ENCODE measurements around the gene EBI3.
"Not testable (repeated sequence)": the region's sequence is repeated elsewhere in the genome, so short reads cannot be mapped to it uniquely, and the experiment has no call there.

The EBI3 gene

DNA sequence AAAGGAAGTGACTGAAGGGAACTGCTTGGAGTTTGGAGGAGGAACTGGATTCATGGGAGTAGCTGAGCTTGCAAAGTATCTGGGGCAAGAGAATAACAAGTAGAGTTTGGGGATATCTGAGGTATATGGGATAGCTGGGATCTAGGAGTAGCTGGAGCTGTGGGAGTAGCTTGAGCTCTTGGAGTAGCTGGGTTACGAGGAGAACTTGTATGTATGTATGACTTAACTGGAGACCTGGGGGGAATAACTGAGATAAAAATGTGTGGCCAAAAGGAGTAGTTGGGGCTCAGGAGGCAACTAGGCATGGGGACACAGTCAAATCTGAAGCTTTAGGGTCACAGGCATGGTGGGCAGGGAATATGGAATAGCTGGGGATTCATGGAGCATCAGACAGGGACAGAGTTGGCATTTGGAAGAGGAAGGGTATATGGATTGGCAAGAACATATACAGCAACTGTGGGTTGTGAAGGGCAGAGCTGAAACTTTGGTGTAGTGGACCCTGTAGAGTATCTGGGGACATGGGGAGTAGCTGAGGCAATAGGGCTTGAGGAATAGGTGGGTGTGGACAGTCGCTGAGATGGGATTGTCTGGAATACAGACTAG lies 28.3 kb upstream of the EBI3 start:
- DNase-seq (ENCODE audit: low read depth), result no peak

GRCh38 chr19:4201798-4202197 lies 27.5 kb upstream of the EBI3 start:
- DNase-seq (ENCODE audit: low read depth), result no peak

DNA sequence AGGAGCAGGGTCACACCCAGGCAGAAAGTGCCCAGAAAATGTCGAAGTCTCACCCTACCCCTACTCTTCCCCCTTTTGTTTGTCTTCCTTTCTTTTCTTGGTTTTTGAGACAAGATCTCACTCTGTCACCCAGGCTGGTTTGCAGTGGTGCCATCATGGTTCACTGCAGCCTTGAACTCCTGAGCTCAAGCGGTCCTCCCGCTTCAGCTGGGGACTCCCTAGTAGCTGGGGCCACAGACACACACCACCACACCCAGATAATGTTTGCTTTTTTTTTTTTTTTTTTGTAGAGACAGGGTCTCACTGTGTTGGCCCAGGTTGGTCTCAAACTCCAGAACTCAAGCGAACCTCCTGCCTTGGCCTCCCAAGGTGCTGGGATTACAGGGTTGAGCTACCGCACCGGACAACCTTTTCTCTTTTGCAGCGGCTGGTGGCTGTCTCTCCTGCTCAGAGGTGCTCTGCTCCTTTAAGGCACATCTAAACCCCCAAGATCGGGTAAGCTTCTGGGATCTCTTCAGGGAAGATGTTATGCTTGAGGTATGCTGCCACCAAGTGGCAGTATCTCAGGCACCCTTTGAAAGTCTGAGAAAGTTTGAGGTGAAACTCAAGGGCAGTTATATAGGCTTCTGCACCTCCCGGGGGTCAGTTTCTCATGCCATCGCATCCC lies 22.4 kb upstream of the EBI3 start:
- no peak for DNase-seq (ENCODE audit: low read depth)

DNA sequence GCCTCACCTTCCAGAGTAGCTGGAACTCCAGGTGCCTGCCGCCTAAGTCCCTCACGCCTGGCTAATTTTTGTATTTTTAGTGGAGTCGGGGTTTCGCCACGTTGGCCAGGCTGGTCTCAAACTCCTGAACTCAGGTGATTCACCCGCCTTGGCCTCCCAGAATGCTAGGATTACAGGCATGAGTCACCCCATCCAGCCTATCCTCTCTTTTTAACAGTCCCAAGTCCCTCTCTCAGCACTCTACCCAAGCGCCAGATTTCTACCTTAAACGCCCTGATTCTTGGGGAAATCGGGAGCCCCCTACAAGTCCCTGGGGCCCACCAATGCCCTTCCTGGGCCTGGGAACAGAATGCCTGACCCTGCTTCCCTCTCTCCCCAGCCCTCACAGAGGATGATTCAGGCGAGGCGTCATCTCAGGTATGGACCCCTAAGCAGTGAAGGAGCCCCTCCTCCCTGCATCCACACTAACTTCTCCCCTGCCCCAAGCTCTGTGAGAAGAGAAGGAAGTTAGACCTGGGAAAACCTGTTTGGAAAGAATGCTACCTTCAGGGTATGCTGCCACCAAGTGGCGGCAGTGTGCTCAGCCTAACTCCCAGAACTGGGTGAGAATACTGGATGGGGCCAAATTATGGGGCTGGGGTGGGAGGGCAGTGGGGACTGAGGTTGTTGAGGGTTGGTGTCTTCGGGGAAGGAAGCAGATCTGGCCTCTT lies 20.8 kb upstream of the EBI3 start:
- no peak for DNase-seq (ENCODE audit: low read depth)

- DNase-seq (ENCODE audit: low read depth), result no peak
Observed at GRCh38 chr19:4210166-4210731, 19.1 kb upstream of the EBI3 start.

DNA sequence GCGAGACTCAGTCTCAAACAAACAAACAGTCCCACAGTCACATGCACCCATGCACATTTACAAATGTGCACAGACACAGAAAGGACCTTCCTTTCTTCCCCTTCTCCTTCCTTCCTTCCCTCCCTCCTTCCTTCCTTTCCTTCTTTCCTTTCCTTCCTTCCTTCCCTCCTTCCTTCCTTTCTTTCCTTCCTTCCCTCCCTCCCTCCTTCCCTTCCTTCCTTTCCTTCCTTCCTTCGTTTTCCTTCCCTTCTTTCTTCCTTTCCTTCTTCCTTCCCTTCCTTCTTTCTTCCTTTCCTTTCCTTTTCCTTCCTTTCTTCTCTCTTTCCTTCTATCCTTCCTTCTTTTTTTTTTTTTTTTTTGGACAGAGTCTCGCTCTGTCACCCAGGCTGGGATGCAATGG lies 16.2 kb upstream of the EBI3 start:
- DNase-seq (ENCODE audit: low read depth), result no peak

- no peak for DNase-seq (ENCODE audit: low read depth)
Observed at GRCh38 chr19:4215807-4216206, 13.5 kb upstream of the EBI3 start.

- no peak for DNase-seq (ENCODE audit: low read depth)
Observed at GRCh38 chr19:4216846-4217245, 12.5 kb upstream of the EBI3 start.

DNA sequence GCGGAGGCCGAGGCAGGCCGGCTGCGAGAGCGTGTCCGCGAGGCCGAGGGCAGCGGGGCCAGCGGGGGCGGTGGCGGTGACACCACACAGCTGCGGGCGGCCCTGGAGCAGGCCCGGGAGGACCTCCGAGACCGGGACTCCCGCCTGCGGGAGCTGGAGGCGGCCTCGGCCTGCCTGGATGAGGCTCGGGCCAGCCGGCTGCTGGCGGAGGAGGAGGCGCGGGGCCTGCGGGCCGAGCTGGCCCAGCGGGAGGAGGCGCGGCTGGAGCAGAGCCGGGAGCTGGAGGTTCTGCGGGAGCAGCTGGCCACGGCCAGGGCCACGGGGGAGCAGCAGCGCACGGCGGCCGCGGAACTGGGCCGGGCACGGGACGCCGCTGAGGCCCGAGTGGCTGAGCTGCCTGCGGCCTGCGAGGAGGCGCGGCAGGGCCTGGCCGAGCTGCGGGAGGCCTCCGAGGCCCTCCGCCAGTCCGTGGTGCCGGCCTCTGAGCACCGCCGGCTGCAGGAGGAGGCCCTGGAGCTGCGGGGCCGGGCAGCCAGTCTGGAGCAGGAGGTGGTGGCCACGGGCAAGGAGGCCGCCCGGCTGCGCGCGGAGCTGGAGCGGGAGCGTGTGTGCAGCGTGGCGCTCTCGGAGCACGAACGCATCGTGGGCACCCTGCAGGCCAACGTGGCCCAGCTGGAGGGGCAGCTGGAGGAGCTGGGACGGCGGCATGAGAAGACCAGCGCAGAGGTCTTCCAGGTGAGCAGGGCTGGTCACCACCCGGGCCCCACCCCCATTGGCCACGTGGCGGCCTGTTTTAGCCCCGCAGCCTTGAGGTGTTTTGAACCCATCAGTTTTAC lies 11.7 kb upstream of the EBI3 start:
- no peak for DNase-seq (ENCODE audit: low read depth)

DNA sequence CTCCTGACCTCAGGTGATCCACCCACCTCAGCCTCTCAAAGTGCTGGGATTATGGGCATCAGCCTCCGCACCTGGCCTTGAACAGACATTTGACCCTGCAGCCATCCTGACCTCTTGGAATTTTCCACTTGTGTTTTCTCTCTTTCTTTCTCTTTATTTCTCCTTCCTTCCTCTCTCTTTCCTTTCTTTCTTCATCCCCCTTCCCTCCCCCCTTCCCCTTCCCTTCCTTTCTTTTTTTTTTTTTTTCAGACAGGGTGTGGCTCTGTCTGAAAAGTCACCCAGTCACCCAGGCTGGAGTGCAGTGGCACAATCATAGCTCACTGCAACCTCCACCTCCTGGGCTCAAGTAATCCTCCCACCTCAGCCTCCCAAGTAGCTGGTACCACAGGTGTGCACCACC lies 10.8 kb upstream of the EBI3 start:
- not testable (repeated sequence) for DNase-seq (ENCODE audit: low read depth)

DNA sequence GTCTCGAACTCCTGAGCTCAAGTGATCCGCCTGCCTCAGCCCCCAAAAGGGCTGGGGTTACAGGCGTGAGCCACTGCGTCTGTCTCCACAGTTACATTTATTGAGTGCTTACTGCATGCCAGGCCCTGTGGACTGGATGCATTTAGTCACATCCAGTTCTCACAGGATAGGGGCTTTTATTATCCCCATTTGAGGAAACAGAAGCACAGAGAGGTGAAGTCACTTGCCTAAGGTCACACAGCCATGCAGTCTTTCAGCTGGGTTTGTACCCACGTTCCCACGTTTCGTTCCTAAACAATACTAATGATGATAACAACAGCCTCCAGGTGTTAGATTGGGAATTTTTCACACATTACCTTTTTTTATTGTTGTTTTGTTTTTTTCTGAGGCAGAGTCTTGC lies 9.1 kb upstream of the EBI3 start:
- DNase-seq (ENCODE audit: low read depth), result no peak

DNA sequence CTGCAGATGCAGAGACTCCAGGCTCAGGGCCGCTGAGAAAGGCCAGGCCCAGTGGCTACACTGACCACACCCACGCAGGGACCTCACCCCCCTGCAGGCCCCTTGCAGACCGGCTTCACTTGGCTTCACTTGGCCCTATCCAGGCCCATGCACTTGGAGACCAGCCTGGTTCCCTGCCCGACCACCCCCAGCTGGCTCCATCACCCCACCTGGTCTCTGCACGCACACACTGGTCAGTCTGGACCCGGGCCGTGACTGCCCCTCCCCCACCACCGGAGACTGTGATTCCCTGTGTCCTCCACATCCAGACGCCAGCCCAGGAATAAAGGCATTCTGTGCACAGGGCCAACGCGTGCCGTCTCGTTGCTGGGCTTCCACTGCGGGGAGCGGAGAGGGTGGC lies 4.9 kb upstream of the EBI3 start:
- no peak for DNase-seq (ENCODE audit: low read depth)

DNA sequence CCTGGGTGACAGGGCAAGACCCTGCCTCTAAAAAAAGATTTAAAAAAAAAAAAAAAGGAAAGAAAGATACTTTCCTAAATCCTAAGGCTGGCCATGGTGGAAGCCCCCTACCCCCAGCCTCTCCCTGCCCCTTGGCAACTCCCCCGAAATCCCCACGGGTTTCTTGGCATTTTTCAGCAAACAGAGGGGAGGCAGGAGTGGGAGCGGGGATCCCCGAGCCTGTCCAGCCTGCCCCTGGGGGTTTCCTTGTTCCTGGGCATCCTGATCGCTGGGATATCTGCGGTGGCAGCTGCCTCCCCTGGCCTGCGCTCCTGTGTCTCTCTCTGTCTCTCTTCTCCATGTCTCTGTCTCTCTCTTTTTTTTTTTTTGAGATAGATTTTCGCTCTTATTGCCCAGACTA lies 3.4 kb upstream of the EBI3 start:
- no peak for DNase-seq (ENCODE audit: low read depth)

DNA sequence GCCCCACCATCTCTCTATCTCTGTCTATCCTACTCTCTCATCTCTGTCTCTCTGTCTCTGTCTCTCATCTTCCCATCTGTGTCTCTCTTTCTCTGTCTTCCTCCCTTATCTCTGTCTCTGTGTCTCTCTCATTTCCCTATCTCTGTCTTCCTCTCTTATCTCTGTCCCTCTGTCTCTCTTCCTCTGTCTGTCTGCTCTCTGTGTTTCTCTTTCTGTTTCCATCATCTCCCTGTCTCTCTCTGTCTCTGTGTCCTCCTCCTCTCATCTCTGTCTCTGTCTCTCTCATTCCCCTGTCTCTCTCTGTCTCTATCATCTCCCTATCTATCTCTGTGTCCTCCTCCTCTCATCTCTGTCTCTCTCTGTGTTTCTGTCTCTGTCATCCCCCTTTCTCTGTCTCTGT lies 1.6 kb upstream of the EBI3 start:
- DNase-seq (ENCODE audit: low read depth), result no peak

- no peak for DNase-seq (ENCODE audit: low read depth)
Observed at GRCh38 chr19:4228765-4229178, 551 bp upstream of the EBI3 start.

GRCh38 chr19:4230237-4230636 lies 914 bp downstream of the EBI3 start:
- not testable (repeated sequence) for DNase-seq (ENCODE audit: low read depth)

DNA sequence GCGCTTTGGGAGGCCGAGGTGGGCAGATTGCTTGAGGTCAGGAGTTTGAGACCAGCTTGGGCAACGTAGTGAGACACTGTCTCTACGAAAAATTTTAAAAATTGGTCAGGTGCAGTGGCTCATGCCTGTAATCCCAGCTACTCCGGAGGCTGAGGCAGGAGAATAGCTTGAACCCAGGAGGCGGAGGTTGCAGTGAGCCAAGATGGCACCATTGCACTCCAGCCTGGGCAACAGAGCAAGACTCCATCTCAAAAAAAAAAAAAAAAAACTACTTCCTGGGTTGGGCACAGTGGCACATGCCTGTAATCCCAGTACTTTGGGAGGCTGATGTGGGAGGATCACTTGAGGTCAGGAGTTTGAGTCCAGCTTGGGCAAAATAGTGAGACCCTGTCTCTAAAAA lies 2.2 kb downstream of the EBI3 start:
- DNase-seq (ENCODE audit: low read depth), result not testable (repeated sequence)

DNA sequence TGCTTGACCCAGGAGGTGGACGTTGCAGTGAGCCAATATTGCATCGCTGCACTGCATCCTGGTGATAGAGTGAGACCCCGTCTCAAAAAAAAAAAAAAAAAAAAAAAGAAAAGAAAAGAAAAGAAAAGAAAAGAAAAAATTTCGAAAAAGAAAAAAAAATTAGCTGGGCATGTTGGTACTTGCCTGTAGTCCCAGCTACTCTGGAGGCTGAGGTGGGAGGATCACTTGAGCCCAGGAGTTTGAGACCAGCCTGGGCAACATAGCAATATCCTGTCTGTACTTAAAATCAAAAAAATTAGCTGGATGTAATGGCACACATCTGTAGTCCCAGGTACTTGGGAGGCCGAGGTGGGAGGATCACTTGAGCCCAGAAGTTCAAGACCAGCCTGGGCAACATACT lies 2.8 kb downstream of the EBI3 start:
- DNase-seq (ENCODE audit: low read depth), result not testable (repeated sequence)

- no peak for DNase-seq (ENCODE audit: low read depth)
Observed at GRCh38 chr19:4232614-4233281, 3.4 kb downstream of the EBI3 start.

DNA sequence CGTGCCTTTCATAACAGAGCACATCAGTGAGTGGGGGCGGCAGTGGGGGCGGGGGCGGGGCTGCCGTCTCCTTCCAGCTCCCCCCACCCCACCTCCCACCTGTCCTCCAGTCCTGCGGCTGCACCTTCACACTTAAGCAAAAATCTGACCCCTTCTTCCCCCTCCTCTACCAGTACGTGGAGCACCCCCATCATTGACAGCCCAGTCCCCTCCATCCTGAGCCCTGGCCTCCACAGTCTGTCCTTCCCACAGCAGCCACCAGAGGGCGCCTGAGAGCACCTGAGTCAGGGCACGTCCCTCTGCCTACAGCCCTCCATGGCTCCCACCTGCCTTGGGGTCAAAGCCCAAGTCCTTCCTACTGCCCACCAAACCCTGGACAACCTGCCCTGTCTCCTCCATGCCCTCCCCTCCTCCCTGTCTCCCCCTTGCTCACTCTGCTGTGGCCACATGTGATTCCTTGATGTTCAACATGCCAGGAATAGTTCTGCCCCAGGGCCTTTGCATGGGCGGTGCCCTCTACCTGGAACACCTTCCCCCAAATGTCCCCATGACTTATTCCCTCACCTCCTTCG lies 4.0 kb downstream of the EBI3 start:
- DNase-seq (ENCODE audit: low read depth), result no peak

GRCh38 chr19:4234142-4234861 lies 5.0 kb downstream of the EBI3 start:
- no peak for DNase-seq (ENCODE audit: low read depth)

Data from CMK (cell line).